HG02798 (cell line): Measurements from ENCODE around the gene KRT15.

Source experiments
- ATAC-seq: cut with Tn5 transposase; IDR thresholded peaks from one replicate; pipeline ENCODE4 v1.9.1; 2021; ENCODE audit warnings: mild to moderate bottlenecking; ENCODE audit not compliant: unreplicated experiment, poor library complexity

KRT15 gene

GRCh38 chr17:41507315-41507880 is 11.3 kb downstream of the KRT15 start:
- ATAC-seq = no peak

GRCh38 chr17:41505809-41506767 is 12.6 kb downstream of the KRT15 start:
- ATAC-seq = no peak

GRCh38 chr17:41505007-41505808 is 13.5 kb downstream of the KRT15 start, which contains the start of gene KRT13:
Gene KRT13 (minus strand): TSS chr17:41505612. CDS start chr17:41505550, 62 bp downstream.
- ATAC-seq = no peak

GRCh38 chr17:41504246-41504977 is 14.3 kb downstream of the KRT15 start:
- ATAC-seq = no peak

GRCh38 chr17:41503202-41503601 is 15.5 kb downstream of the KRT15 start:
- ATAC-seq = no peak

- ATAC-seq = no peak
Measured at GRCh38 chr17:41500131-41500911, 18.4 kb downstream of the KRT15 start.

- ATAC-seq = no peak
Measured at GRCh38 chr17:41499714-41500113, 19.0 kb downstream of the KRT15 start.

- ATAC-seq = no peak
Measured at GRCh38 chr17:41498276-41498675, 20.4 kb downstream of the KRT15 start.

- ATAC-seq = peak; percentile 53
Measured at GRCh38 chr17:41496803-41497484, 21.7 kb downstream of the KRT15 start.

- no peak for ATAC-seq
Measured at GRCh38 chr17:41494524-41494923, 24.2 kb downstream of the KRT15 start.

- no peak for ATAC-seq
Measured at GRCh38 chr17:41492771-41493170, 25.9 kb downstream of the KRT15 start.

GRCh38 chr17:41492351-41492750 is 26.3 kb downstream of the KRT15 start:
- no peak for ATAC-seq

GRCh38 chr17:41491476-41491875 is 27.2 kb downstream of the KRT15 start:
- ATAC-seq = no peak

GRCh38 chr17:41490000-41490990 is 28.4 kb downstream of the KRT15 start:
- ATAC-seq = no peak

GRCh38 chr17:41489531-41489930 is 29.2 kb downstream of the KRT15 start, which contains the start of gene KRT36:
Gene KRT36 (minus strand): TSS chr17:41489910. CDS start chr17:41489864, 46 bp downstream.
- no peak for ATAC-seq

GRCh38 chr17:41486809-41487530 is 31.7 kb downstream of the KRT15 start:
- ATAC-seq = no peak

- ATAC-seq = no peak
Measured at GRCh38 chr17:41486316-41486715, 32.4 kb downstream of the KRT15 start.
